AG09319 (cell line): ENCODE results near the gene MED31.

Experiments used
- DNase-seq: peaks from one replicate; pipeline ENCODE4 v3.0.0-alpha.2; 2010; ENCODE audit warnings: low read depth; ENCODE audit errors: extremely low read depth
- CTCF ChIP-seq: IDR thresholded peaks from 2 replicates; pipeline ENCODE4 v1.5.1; 2011; ENCODE audit warnings: low read depth, mild to moderate bottlenecking, inconsistent platforms, low read length, moderate library complexity

The MED31 gene

DNA sequence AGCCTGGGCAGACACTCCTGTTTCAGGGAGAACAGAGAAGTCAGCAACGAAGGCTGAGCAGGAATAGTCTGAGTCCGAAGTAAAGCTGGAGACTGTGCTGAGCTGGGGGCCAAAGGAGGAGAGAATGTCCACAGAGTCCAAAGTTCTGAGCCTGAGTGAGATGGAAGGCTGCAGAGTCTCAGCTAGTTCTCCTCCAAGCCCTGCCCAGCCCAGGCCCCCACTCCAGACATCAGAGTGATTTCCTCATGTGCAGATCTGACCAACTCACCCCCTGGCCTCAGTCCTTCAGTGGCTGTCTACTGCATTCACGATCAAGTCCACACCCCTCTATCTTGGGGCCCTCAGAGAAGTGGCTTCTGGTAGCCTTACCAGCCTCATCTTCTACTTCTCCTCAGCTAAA is 40.1 kb upstream of the MED31 start:
- TF ChIP-seq CTCF, result no peak
- no peak for DNase-seq

DNA sequence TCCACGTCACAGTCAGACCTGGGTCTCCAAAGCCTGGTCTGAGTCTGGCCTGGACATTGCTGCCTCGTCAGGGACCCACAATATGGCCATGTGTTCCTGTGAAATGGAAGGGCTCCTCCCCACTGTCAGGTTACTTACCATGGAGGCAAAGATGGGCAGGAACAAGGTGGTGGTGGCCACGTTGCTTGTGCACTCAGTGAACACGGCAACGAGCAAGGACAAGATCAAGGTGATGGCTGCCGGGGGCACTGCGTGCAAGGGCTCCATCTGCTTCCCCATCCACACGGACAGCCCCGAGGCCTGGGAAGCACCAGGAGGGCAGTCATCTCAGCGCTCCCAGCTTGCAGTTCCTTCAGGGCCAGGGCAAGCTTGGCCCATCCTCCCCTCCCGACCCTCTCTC is 39.2 kb upstream of the MED31 start:
- TF ChIP-seq CTCF, result no peak

DNA sequence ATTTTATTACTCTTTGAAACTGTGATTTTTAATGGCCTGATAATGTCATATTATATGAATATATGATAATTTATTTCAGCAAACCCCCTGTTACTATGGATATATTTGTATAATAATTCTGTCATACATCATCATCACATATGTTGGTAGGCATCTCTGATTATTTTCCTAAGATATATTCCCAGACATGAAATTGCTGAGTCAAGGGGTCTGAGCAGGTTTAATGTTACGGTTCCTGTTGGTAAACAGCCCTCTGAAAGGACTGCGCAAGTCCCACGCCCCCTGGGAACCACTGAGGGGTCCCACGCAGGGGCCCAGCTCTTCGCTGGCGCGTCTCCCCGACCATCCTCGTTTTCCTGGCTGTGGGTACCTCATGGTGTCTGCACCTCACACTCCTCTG is 37.5 kb upstream of the MED31 start:
- no peak for DNase-seq
- TF ChIP-seq CTCF, result no peak

More for the DNA sequence above, 39.2 kb upstream of the MED31 start:
- no peak for DNase-seq

- no peak for DNase-seq
- no peak for TF ChIP-seq CTCF
These were observed 34.6 kb upstream of the MED31 start for GRCh38 chr17:6686026-6686425.

DNA sequence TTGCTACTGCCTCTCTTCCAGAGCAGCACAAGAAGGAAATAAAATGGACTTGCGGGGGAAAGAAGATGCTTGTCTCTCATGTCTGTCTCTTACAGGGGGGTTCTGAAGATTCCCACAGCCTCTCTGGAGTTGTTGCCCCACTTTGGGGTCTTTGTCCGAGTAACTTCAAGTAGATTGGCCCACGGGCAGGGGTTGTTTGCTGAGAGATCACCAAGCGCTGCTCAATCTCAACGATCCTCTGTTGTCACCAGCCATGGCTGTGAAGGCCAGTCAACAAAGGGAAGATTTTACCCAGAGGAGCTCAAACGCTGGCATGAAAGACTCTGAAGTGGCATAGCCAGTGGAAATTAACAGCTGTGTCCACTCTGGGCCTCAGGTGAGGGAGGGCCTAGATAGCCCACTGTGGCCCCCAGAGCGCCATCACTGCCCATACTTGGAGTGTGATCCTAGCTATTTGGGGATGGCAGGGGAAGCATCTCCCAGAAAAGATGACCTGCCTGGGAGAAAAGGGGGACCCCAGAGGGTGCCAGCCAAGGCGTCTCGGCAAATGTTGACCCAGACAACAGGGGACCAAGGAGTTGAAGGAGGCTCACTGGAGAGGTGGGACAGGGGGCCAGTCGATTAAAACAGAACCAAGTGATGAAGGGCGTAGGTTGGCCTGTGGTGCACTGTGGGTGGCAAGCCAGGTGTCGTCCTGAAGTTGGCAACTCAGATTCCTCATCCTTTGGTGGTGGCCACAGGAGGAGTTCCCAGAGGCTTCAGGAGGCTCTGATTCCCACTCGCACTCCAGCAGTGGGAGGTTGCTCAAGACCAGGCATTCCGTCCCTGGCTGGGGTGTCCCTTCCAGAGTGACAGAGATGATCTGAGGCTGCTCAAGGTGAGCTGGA is 33.7 kb upstream of the MED31 start:
- no peak for TF ChIP-seq CTCF
- no peak for DNase-seq

DNA sequence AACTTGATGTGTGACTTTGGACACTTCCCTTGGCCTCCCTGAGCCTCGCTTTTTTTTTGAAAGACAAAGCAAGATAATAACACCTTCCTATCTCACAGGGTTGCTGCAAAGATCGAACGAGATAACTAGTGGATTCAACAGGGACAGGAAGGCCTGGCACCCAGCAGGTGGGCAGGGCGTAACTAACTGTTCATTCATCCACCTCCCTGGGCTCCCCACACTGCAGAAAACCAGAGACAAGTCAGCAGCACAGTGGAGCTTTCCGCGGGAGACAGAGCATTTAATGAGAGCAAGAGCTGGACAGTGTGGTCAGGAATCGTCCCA is 33.0 kb upstream of the MED31 start:
- no peak for TF ChIP-seq CTCF
- DNase-seq, result no peak

- no peak for TF ChIP-seq CTCF
These were observed 32.5 kb upstream of the MED31 start for GRCh38 chr17:6683730-6684459.

More at GRCh38 chr17:6683730-6684459, 32.5 kb upstream of the MED31 start:
- no peak for DNase-seq
